MM.1S (cell line): ENCODE data around the gene ST3GAL3.

Experiments
- DNase-seq: peaks from one replicate; pipeline ENCODE4 v3.0.0-alpha.2; 2015
- H2AFZ ChIP-seq: fragments of 300-600 bp; sonication (generic); 2 replicates; pipeline ENCODE4 v1.6.0; 2016; ENCODE audit warnings: antibody characterized with exemption, low read length
- H3F3A ChIP-seq: fragments of 300-600 bp; sonication (generic); 2 replicates; pipeline ENCODE4 v1.6.1; 2016; ENCODE audit warnings: mild to moderate bottlenecking, antibody characterized with exemption, low read length, moderate library complexity, mixed read lengths; ENCODE audit not compliant: insufficient read depth
- H3K27ac ChIP-seq: fragments of 300-600 bp; sonication (generic); 2 replicates; pipeline ENCODE4 v1.5.1; 2016; ENCODE audit warnings: mild to moderate bottlenecking, low read length
- H3K27me3 ChIP-seq: fragments of 300-600 bp; sonication (generic); replicated peaks from 2 replicates; pipeline ENCODE4 v1.6.0; 2016; ENCODE audit warnings: low read length; ENCODE audit not compliant: insufficient read depth
- H3K36me3 ChIP-seq: fragments of 300-600 bp; sonication (generic); replicated peaks from 2 replicates; pipeline ENCODE4 v1.6.1; 2016; ENCODE audit warnings: mild to moderate bottlenecking, low read length, mixed read lengths; ENCODE audit not compliant: insufficient read depth
- H3K4me1 ChIP-seq: fragments of 300-600 bp; sonication (generic); 2 replicates; pipeline ENCODE4 v1.6.1; 2016; ENCODE audit warnings: low read length, mixed read lengths
- H3K4me2 ChIP-seq: fragments of 300-600 bp; sonication (generic); 2 replicates; pipeline ENCODE4 v1.6.0; 2016; ENCODE audit warnings: low read depth, low read length
- H3K4me3 ChIP-seq: fragments of 300-600 bp; sonication (generic); 2 replicates; pipeline ENCODE4 v1.5.1; 2016; ENCODE audit warnings: low read length, mixed read lengths
- H3K79me2 ChIP-seq: fragments of 300-600 bp; sonication (generic); 2 replicates; pipeline ENCODE4 v1.6.1; 2016; ENCODE audit warnings: mixed run types, low read length, mixed read lengths
- H3K9ac ChIP-seq: fragments of 300-600 bp; sonication (generic); 2 replicates; pipeline ENCODE4 v1.6.1; 2016; ENCODE audit warnings: low read length, mixed read lengths
- H3K9me2 ChIP-seq: fragments of 300-600 bp; sonication (generic); replicated peaks from 2 replicates; pipeline ENCODE4 v1.6.1; 2016; ENCODE audit warnings: mild to moderate bottlenecking, low read length, mixed read lengths; ENCODE audit not compliant: insufficient read depth
- H3K9me3 ChIP-seq: fragments of 300-600 bp; sonication (generic); replicated peaks from 2 replicates; pipeline ENCODE4 v1.6.1; 2016; ENCODE audit warnings: mild to moderate bottlenecking, low read length, mixed read lengths; ENCODE audit not compliant: insufficient read depth
- H4K20me1 ChIP-seq: fragments of 300-600 bp; sonication (generic); 2 replicates; pipeline ENCODE4 v1.6.1; 2016; ENCODE audit warnings: mild to moderate bottlenecking, low read length, moderate library complexity, mixed read lengths; ENCODE audit not compliant: insufficient read depth
- EZH2 ChIP-seq: fragments of 300-600 bp; sonication (generic); optimal IDR thresholded peaks from 2 replicates; pipeline ENCODE3; 2017; ENCODE audit warnings: low read depth, mild to moderate bottlenecking, antibody characterized with exemption, low read length, mixed read lengths
- EZH2phosphoT487 ChIP-seq: fragments of 300-600 bp; sonication (generic); IDR thresholded peaks from 2 replicates; pipeline ENCODE4 v1.6.1; 2018; ENCODE audit warnings: antibody characterized with exemption, low read length
- TF ChIP-seq, protein P1 (sequence below): fragments of 300-600 bp; sonication (generic); IDR thresholded peaks from 2 replicates; pipeline ENCODE4 v1.5.1; 2016; ENCODE audit warnings: antibody characterized with exemption, low read length, mixed read lengths

ST3GAL3 gene

GRCh38 chr1:43976890-43977289, 269.6 kb downstream of the ST3GAL3 start:
- Histone ChIP-seq H3K9ac (no peak overlapping the region), H4K20me1 (peaks cover 4% of the 10 kb centered on the region; the same call in 1 of the 2 replicates), H2AFZ (no peak overlapping the region), H3F3A (peaks cover 27% of the 10 kb centered on the region), H3K27me3 (no peaks in the 10 kb centered on the region), H3K36me3 (0 out of 2 replicates have a peak, but pooled peaks cover 3% of the 10 kb centered on the region), H3K27ac (no peak overlapping the region), H3K9me3 (no peaks in the 10 kb centered on the region), H3K79me2 (peaks cover 49% of the 10 kb centered on the region), H3K9me2 (no peaks in the 10 kb centered on the region), H3K4me2 (0 out of 2 replicates have a peak overlapping the region, but pooled peaks have one; percentile 6), H3K4me3 (no peak overlapping the region), H3K4me1 (peaks cover 36% of the 10 kb centered on the region)
- TF ChIP-seq EZH2 (no peak), EZH2phosphoT487 (no peak)
- TF ChIP-seq, protein P1, sequence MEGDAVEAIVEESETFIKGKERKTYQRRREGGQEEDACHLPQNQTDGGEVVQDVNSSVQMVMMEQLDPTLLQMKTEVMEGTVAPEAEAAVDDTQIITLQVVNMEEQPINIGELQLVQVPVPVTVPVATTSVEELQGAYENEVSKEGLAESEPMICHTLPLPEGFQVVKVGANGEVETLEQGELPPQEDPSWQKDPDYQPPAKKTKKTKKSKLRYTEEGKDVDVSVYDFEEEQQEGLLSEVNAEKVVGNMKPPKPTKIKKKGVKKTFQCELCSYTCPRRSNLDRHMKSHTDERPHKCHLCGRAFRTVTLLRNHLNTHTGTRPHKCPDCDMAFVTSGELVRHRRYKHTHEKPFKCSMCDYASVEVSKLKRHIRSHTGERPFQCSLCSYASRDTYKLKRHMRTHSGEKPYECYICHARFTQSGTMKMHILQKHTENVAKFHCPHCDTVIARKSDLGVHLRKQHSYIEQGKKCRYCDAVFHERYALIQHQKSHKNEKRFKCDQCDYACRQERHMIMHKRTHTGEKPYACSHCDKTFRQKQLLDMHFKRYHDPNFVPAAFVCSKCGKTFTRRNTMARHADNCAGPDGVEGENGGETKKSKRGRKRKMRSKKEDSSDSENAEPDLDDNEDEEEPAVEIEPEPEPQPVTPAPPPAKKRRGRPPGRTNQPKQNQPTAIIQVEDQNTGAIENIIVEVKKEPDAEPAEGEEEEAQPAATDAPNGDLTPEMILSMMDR, result no peak
- no peak for DNase-seq

DNA sequence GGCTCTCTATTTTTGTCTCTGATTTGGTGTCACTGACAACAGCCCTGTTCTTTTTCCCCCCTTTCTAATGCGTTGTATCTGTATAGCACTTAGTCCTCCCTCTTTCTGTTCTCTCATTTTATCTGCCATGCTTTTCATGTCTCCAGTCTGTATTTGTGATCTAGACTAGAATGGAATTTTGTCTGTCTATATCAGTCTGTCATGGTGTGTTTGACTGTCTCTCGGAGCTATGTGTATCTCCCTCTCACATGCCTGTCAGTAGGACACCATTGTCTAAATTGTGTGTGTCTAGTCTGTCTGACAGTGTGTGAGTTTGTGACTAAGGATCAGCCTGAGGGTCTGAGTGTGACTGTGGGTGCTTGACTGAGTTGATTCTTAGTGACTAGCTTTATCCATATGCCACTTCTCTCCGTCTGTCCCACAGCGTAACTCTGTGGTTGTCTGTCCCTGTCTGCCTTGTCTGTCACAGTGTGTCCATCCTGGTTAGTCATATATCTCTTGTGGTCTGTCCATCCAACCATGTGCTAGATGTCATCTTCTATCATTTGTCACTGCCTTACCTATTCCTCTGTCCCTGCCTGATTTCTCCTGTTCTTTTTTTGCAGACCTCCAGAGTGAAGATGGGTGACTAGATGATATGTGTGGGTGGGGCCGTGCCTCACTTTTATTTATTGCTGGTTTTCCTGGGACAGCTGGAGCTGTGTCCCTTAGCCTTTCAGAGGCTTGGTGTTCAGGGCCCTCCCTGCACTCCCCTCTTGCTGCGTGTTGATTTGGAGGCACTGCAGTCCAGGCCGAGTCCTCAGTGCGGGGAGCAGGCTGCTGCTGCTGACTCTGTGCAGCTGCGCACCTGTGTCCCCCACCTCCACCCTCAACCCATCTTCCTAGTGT, 270.3 kb downstream of the ST3GAL3 start:
- DNase-seq, result no peak
- Histone ChIP-seq H3K4me1 (peaks cover 36% of the 10 kb centered on the region), H3F3A (peaks cover 27% of the 10 kb centered on the region), H2AFZ (no peak overlapping the region), H3K9me2 (no peaks in the 10 kb centered on the region), H3K4me3 (no peak overlapping the region), H3K79me2 (peaks cover 51% of the 10 kb centered on the region), H4K20me1 (peaks cover 4% of the 10 kb centered on the region; the same call in 1 of the 2 replicates), H3K27ac (no peak overlapping the region), H3K27me3 (no peaks in the 10 kb centered on the region), H3K9ac (no peak overlapping the region), H3K4me2 (peak overlapping the region; percentile 99; the same call in 1 of the 2 replicates), H3K36me3 (0 out of 2 replicates have a peak, but pooled peaks cover 3% of the 10 kb centered on the region), H3K9me3 (no peaks in the 10 kb centered on the region)
- TF ChIP-seq EZH2phosphoT487, result no peak

DNA sequence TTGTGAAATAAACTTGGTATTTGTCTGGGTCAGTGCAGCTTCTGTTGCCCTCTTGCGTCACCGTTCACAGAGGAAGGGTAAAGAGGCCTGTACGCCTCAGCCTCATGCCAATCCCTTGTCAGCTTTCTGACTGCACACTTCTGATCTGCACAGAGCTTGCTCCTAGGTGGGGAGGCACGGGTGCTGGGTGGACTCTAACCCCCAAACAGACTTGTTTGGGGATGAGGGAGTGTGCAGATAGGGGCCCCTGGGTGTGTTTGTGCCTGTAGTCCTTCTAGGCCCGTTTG, 270.9 kb downstream of the ST3GAL3 start:
- no peaks in the 10 kb centered on the region for H3K9me2 ChIP-seq
- no peak overlapping the region for H3K27ac ChIP-seq
- H3K36me3 ChIP-seq, result 0 out of 2 replicates have a peak, but pooled peaks cover 3% of the 10 kb centered on the region
- peak overlapping the region; percentile 99 for H3K4me2 ChIP-seq
- H3K79me2 ChIP-seq, result peaks cover 51% of the 10 kb centered on the region
- H3F3A ChIP-seq, result peaks cover 27% of the 10 kb centered on the region
- no peaks in the 10 kb centered on the region for H3K9me3 ChIP-seq
- H3K4me1 ChIP-seq, result peaks cover 33% of the 10 kb centered on the region
- no peak overlapping the region; the same call in 1 of the 2 replicates for H3K9ac ChIP-seq
- peaks cover 4% of the 10 kb centered on the region; the same call in 1 of the 2 replicates for H4K20me1 ChIP-seq
- no peaks in the 10 kb centered on the region for H3K27me3 ChIP-seq
- H3K4me3 ChIP-seq, result peak overlapping the region; percentile 75; the same call in 1 of the 2 replicates
- DNase-seq, result no peak
- no peak overlapping the region for H2AFZ ChIP-seq
- TF ChIP-seq EZH2phosphoT487 (no peak), EZH2 (no peak)
- TF ChIP-seq, protein P1, result no peak
